GM21423 (cell line): ENCODE measurements around the gene EYA2.
"Not testable (repeated sequence)": the region's sequence is repeated elsewhere in the genome, so short reads cannot be mapped to it uniquely, and the experiment has no call there.

Source experiments
- ATAC-seq: cut with Tn5 transposase; IDR thresholded peaks from one replicate; pipeline ENCODE4 v1.9.1; 2021; ENCODE audit warnings: mild to moderate bottlenecking, moderate library complexity; ENCODE audit not compliant: unreplicated experiment

The EYA2 gene

DNA sequence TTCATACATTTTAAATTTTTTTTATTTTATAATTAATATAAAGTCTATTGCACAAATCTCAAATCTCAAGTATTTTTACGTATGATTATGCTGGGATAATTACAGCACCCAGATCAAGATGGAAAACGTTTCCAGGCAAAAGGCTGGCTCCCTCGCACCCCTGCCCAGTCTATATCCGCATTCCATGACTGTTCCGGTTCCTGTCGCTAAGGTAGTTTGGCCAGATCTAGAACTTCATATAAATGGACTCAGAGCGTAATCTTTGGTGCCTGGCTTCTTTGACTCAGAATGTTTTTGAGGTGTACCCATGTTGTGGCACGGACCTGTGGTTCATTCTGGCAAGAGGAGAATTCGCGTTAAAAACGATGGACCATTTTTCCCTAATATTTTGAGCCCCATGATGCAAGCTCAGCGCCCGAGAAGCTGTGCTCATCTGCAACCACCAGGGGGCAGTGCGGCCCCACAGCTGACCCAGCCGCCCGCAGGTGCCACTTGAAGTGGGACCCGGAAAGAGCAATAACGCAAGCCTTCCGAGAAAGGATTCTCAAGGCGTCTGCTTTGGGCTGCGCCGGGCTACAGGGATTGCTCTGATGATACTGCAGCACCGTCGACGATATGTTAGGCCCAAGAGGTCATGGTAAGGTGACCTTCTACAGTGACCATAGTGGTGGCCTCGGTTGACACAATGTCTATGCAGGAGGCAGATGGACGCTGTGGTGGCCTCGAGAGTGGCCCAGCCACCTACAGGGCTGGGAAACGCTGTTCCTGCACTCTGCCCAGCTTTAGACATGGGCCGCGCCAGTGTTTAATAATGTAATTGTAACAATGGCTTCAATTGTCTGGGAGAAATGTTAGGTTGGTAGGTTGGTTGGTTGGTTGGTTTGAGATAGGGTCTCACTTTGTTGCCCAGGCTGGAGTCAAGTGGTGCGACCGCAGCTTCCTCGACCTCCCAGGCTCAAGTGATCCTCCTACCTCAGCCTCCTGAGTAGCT, 301.7 kb downstream of the EYA2 start:
- ATAC-seq = no peak

DNA sequence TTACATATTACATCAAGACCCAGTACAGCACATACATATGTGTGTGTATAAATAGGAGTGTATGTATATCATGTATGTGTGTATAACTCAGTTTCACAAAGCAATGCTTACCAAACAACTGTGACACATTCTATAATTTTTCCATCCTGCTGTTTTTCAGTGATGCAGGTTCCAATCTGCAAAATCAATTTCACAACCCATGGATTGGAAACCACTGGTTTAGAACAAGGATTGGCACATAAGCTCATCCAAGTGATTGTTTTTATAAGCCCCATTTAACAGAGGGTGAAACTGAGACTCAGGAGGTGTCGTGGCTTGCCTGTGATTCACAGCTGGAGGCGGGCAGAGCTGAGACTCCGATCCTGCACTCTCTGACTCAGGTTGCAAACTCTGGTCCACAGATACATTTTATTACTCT, 303.6 kb downstream of the EYA2 start:
- no peak for ATAC-seq

DNA sequence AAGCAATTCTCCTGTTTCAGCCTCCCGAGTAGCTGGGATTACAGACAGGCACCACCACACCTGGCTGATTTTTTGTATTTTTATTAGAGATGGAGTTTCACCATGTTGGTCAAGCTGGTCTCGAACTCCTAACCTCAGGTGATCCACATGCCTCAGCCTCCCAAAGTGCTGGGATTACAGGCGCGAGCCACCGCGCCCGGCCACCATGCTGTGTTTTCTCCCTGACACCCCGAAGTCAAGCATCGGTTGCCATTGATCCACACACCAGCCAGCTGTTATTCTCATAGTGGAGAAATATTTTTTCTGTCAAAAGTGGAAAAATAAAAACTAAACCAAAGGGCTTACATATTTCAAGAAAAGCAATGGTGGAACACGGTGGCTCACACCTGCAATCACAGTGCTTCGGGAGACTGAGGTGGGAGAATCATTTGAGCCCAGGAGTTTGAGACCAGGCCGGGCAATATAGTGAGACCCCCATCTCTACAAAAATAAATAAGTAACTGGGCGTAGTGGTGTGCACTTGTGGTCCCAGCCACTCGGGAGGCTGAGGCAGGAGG, 304.4 kb downstream of the EYA2 start:
- ATAC-seq = no peak

DNA sequence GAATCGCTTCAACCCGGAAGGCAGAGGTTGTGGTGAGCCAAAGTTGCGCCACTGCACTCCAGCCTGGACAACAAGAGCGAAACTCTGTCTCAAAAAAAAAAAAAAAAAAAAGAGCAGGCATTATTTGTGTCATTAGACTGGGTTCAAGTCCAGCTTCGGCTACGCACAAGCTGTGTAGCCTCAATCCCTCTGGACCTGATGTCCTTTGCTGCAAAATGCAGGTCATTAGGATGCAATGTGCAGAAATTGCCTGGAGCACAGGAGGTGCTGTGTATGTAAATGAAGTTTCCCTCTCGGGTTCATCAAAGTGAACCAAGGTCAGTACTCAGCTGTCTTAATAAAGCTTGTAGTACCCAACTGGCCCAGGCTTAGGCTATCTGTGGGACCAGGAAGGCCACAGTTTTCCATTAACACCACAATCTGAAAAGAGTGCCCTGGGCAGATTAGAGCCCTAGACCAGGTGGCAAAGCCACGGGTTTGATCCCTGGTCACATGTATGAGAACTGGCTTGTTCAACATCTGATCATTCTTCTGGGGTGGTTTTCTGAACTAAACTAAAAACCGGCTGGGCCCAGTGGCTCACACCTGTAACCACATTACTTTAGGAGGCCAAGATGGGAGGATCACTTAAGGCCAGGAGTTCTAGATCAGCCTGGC, 306.6 kb downstream of the EYA2 start:
- ATAC-seq = no peak

DNA sequence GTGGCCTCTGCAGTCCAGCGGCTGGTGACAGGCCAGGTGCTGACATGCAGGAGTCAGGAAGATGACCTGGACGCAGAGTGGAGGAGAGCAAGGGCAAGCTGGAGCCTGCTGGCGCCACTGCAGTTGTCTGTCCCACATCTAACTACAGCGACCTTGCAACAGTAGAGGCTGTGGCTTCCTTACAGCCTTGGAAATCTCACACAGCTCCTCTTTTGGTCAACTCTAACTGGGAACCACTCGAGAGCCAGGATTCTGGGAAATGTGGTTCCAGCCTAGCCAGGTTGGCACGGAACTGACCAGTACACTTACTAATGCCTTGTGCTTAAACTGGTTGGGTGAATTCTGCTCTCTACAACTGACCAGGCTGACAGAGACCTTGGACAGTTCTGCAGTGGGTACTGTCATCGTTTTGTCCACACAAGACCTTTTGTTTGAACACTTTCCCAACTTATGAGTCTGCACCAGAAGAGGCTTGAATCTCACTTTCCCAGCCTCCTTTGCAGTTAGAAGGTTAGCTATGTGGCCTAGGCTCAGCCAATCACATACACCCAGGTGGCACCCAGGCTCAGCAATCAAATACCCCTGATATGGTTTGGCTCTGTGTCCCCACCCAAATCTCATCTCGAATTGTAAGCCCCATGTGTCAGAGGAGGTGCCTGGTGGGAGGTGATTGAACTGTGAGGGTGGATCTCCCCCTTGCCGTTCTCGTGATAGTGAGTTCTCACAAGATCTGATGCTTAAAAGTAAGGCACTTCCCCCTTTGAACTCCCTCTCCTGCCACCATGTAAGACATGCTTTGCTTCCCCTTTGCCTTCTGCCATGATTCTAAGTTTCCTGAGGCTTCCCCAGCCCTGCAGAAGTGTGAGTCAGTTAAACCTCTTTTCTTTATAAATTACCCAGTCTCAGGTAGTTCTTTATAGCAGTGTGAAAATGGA, 308.4 kb downstream of the EYA2 start:
- ATAC-seq = no peak

DNA sequence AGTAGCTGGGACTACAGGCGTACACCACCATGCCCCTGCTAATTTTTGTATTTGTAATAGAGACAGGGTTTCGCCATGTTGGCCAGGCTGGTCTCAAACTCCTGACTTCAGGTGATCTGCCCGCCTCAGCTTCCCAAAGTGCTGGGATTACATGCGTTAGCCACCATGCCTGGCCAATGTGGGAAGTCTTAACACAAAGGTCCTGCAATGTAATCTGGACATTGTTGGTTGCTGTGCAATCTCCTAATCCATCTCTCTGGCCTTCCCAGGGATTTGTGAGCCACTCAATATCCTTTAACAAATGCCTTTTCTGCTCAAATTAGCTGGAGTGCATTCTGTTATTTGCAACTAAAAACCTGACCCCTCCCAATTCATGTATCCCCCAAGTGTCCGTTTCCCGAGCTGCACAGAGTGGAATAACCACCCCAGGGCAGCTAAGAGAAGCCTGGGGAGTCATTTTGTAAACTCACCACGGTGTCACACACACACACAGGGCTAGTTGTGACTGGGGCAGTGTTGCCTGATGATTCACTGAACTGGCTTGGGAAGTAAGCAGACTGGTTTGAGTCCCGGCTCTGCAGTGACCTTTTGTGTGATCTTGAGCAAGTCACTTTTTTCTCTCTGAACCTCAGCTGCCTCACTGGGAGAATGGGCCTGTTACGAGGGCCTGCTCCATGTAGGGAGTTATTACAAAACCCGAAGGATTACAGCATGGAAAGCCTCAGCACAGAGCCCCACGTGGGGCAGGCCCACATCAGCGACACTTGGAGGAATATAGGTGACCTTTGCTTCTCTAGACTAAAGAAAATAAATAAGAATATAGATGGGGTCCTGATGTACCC, 309.6 kb downstream of the EYA2 start:
- ATAC-seq = no peak

DNA sequence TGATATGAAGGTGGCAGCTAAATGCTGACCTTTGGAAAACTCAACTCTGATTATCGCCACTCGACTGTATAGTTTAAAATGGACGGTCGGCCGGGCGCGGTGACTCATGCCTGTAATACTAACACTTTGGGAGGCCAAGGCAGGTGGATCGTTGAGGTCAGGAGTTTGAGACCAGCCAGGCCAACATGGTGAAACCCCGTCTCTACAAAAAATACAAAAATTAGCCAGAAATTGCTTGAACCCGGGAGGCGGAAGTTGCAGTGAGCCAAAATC, 310.1 kb downstream of the EYA2 start:
- not testable (repeated sequence) for ATAC-seq

DNA sequence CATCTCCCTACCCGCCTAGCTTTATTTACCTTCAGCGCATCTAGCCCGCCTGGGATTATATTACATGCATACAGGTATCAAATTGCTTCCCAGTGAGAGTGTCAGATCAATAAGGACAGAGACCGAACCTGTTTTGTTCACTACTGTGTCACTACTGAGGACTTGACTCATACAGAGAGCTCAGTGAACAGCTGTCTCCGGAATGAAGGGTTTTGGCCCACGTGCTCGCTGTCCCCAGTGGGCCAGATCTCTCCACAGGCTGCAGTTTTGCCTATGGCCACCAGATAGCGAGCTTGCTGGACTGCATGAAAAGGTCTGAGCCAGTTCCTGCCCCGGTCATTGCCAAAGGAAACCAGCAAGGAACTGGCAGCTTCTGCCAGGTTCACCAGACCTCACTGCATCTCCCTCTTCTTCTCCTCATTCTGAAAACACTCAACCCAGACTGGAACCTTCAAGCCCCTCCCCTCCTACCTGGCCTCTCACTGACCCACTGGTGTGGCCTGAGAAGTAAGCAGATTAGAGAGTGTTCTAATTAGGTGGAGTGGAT, 311.0 kb downstream of the EYA2 start:
- no peak for ATAC-seq

DNA sequence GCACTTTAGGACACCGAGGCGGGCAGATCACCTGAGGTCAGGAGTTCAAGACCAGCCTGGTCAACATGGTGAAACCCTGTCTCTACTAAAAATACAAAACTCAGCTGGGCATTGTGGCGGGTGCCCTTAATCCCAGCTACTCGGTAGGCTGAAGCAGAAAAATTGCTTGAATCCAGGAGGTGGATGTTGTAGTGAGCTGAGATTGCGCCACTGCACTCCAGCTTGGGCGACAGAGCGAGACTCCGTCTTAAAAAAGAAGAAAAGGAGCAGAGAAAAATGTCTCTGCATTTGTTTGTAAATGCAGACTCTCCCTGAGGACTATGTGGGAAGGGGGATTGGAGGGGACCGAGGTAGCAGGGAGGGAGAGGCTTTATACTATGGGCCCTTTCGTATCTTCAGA, 311.9 kb downstream of the EYA2 start:
- ATAC-seq = not testable (repeated sequence)

DNA sequence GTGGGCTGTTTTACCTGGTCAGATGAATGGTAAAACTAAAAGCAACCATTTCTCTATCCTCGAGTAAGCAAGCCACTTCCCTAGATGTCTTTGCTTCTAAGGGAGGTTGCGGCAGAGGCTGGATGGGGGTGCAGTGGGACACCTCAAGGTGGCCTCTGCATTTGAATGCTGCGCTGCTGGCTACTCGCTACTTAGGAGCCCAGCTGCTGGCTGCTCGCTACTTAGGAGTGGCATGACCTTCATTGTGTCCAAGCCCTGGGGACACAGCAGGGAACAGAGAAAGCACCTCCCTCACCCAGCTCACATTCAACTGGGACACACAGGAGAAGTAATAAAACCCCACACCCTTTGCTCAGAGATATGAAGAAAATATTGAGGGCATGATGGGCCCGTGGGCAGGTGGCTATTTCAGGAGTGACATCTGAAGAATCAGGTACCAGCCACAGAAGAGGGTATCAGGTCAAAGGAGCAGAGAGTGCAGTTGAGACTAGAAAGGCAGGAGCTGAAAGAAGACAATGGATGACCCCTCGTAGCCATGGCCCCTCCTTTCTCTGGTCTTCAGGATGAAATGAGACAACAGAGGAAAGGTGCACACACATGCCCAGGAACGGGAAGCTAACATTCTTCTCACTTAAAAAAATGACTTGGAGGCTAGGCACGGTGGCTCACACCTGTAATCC, 312.5 kb downstream of the EYA2 start:
- ATAC-seq = no peak

DNA sequence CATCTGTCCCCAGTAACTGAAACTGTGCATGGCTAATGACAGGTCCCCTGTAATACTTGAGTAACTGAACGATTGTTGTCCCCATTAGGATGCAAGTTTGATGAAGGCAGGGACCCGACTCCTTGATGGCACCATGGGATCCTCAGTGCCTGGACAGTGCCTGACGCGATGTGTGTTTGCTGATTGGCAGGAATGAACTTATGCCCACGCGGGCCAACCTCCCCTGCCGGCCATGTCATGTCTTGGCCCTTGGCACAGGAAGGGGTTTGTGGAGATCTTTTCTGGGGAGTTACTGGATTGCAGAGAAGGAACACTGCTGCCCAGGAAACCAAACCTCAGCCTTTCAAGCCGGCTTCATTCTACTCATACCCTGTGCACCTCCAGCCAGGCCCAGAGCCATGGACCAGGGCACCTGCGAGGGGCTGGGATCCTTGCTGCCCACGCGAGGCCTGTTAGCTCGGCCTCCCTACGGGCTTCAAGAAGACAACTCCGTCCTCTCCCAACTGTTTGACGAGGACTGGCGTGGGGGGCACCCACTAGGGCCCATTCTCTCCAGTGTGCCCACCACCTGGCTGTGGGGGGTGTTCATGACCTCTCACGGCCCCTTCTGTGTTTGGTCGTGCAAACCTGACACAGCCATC, 314.0 kb downstream of the EYA2 start:
- ATAC-seq = no peak

DNA sequence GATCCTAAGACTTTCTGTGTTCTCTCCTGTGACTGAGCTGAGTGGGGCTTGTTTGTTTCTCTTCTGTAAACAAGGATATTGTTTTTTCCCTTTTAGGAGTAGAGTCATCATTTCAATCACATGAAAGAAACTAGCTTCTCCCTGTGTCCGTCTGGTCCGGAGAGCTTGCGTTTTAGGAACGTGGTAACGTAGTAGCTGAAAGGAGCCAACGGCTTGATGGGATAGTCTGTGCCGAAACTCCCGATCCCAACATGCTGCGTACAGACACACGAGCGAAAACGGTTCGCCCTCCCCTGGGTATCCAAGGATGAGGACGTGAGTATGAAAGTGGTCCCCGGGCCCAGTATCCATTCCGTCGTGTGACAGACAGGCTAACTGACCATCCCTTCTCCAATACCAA, 315.3 kb downstream of the EYA2 start:
- ATAC-seq = no peak

DNA sequence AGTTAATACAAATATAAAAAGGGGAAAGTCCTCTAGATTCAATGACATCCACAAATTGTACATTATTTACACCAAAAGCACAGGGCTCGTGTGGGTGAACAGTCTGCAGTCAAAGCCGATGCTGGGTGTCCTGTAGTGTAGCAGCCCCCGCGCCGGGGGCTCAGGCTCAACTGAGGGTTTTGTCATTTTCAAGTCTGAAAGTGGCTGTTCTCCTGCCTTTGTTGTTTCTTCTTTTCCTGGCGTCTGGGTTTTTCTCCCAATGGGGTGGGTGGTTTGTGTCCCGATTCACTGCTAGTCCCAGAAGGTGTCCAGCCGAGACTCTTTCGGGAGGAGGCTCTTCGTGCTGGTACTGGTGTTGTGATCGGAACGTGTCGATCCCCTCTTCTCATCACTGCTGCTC, 315.8 kb downstream of the EYA2 start:
- no peak for ATAC-seq

DNA sequence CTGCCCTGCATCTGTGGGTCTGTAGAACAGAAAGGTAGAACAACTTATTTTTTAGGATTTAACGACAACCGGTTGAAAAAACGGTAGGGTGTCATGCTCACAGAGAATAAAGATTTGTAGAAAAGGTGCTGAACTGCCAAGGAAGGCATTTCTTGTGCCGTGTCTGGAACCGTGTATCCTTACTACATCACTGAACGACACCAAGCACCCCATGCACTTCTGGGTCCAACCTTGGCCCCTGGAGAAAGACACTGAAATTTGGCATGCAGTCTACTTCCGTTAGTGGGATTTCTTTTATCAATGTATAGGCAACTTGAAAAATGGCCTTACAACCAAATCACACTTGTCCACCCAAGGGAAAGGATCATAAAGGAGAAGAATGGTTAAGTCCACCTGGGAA, 316.4 kb downstream of the EYA2 start:
- ATAC-seq = no peak

DNA sequence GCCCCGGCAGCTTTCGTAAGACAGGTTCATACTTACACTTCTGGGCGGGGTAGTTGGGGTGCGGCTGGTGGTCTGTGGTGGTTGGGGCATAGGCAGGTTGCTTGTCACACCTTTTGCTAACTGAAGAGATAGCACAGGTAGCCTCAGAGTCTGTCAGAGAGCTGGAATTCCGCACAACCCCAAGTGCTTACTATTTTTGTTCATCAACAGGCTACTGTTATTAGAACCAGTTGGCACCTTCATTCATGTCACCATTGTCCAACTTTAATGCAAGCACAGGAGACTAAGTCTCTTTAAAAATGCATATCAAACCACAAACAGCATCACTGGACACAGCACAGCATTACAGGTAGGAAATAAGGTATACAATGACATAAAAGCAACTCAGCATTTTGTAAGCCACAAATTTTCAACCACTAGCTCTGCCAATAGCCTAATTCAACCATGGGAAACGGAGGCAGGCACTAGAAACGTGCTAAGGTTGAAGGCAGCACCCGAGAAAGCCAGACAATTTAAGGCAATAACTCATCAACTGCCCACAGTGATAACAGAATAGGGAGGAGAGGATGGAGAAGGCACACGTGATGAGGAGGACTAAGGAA, 318.1 kb downstream of the EYA2 start:
- ATAC-seq = no peak

DNA sequence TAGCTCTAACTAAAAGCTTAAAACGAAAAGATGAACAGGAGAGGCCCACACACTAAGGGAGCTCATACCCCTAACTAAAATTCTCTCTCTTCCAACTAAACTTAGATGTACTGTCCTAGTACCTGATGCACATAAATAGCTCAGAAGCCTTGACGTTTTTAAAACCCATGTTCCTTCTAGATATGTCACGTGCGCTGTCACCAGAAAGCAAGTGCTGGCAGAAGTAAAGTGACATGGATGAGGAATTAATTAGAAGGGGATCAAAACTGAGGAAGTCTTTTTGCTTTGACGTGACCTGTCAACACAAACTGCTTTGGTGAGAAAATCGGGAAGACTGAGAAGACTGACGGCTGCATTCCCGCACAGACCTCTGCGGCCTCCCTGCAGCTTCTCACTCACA, 319.3 kb downstream of the EYA2 start:
- ATAC-seq = no peak

DNA sequence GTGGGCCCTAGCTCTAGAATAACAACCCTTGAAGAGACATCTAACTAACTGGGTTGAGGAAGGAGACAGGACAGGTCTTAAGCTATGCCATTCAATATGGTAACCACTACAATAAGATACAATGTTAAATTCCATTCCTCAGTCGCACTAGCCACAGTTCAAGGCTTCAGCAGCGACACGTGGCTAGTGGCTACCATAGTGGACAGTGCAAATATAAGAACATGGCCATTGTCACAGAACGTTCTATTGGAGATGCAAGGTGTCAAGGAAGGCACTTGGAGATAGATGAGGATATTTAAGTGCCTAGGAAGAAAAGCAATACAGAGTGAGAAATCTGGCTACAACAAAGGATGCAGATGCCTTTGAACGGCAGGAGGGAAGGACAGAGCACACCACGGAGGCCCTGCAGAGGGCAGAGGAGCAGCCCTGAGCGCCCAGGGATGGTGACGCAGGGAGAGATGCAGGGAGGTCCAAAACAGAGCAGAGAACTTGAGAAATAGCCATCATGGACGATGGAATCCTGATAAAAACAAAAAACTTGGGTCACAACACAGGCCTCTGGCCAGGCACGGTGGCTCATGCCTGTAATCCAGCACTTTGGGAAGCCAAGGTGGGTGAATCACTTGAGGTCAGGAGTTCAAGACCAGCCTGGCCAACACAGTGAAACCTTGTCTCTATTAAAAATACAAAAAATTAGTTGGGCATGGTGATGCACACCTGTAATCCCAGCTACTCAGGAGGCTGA, 321.2 kb downstream of the EYA2 start:
- ATAC-seq = no peak
